Uterus (tissue), 4 donors: Measurements from ENCODE around the gene SEC31B. TPM values are rescaled to one million over a fixed set of nuclear protein-coding genes. Genes with fewer than 3 reads are reported as not detected.

Source experiments
- DNase-seq, 2 donors: peaks; one replicate each; pipeline ENCODE4 v3.0.0-alpha.2; 2019 to 2020
- H3K27ac ChIP-seq, 2 donors: fragments of 200-600 bp; sonication (generic); 1 replicate in 1 of 2; 2 replicates in 1 of 2; pipeline ENCODE4 v1.5.1; 2016 to 2018
- H3K27me3 ChIP-seq, 2 donors: fragments of 200-600 bp; sonication (generic); one replicate each; pipeline ENCODE4 v1.5.1; 2018 to 2019; ENCODE audit warnings: control low read depth in 1 of 2
- H3K36me3 ChIP-seq, 2 donors: fragments of 200-600 bp; sonication (generic); one replicate each; pipeline ENCODE4 v1.5.1; 2019; ENCODE audit warnings: control low read depth in 1 of 2
- H3K4me1 ChIP-seq, 2 donors: fragments of 200-600 bp; sonication (generic); one replicate each; pipeline ENCODE4 v1.5.1; 2018 to 2019; ENCODE audit warnings: control low read depth in 1 of 2
- H3K4me3 ChIP-seq, 2 donors: fragments of 200-600 bp; sonication (generic); 1 replicate in 1 of 2; 2 replicates in 1 of 2; pipeline ENCODE4 v1.5.1; 2018 to 2019; ENCODE audit warnings: mild to moderate bottlenecking in 1 of 2
- H3K9me3 ChIP-seq, 2 donors: fragments of 200-600 bp; sonication (generic); one replicate each; pipeline ENCODE4 v1.5.1; 2019; ENCODE audit warnings: control low read depth in 1 of 2
- POLR2A ChIP-seq, 2 donors: fragments of 450-650 bp; IDR thresholded peaks; one replicate each; pipeline ENCODE4 v1.6.1; 2016; ENCODE audit warnings: antibody characterized with exemption in 2 of 2, mild to moderate bottlenecking in 1 of 2, moderate library complexity in 1 of 2
- intact Hi-C: fragments of 100-400 bp; cut with DNase I; formaldehyde crosslinking; loops from one replicate; pipeline ENCODE4 v1.15.1; 2023; ENCODE audit warnings: low total_unique reads
- total RNA-seq, 4 donors: library from RNA; depleted of rRNA in 3 of 4; stranded (reverse); fragments of >200 nt in 3 of 4; gene quantifications; one replicate each; pipeline versions ENCODE4 v1.1.0 to v1.2.4, GENCODE V29; 2014 to 2023
- TF ChIP-seq, protein P1 (sequence below), 4 experiments: fragments of 200-600 bp in 2 of 4; fragments of 450-650 bp in 2 of 4; sonication (generic) in 2 of 4; IDR thresholded peaks; one replicate each; pipeline ENCODE4 v1.5.1; 2016 to 2019; ENCODE audit warnings: antibody characterized with exemption in 4 of 4, mild to moderate bottlenecking in 2 of 4, moderate library complexity in 1 of 4
- donor health status: DM: yes; HTN: yes; CAD: no.

Gene SEC31B, protein sequence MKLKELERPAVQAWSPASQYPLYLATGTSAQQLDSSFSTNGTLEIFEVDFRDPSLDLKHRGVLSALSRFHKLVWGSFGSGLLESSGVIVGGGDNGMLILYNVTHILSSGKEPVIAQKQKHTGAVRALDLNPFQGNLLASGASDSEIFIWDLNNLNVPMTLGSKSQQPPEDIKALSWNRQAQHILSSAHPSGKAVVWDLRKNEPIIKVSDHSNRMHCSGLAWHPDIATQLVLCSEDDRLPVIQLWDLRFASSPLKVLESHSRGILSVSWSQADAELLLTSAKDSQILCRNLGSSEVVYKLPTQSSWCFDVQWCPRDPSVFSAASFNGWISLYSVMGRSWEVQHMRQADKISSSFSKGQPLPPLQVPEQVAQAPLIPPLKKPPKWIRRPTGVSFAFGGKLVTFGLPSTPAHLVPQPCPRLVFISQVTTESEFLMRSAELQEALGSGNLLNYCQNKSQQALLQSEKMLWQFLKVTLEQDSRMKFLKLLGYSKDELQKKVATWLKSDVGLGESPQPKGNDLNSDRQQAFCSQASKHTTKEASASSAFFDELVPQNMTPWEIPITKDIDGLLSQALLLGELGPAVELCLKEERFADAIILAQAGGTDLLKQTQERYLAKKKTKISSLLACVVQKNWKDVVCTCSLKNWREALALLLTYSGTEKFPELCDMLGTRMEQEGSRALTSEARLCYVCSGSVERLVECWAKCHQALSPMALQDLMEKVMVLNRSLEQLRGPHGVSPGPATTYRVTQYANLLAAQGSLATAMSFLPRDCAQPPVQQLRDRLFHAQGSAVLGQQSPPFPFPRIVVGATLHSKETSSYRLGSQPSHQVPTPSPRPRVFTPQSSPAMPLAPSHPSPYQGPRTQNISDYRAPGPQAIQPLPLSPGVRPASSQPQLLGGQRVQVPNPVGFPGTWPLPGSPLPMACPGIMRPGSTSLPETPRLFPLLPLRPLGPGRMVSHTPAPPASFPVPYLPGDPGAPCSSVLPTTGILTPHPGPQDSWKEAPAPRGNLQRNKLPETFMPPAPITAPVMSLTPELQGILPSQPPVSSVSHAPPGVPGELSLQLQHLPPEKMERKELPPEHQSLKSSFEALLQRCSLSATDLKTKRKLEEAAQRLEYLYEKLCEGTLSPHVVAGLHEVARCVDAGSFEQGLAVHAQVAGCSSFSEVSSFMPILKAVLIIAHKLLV
- total RNA-seq = 10 to 100 TPM in 2 of 4 donors, 1 to 10 TPM in 2; 7.6 to 19.5 (median 13.8) TPM

DNA sequence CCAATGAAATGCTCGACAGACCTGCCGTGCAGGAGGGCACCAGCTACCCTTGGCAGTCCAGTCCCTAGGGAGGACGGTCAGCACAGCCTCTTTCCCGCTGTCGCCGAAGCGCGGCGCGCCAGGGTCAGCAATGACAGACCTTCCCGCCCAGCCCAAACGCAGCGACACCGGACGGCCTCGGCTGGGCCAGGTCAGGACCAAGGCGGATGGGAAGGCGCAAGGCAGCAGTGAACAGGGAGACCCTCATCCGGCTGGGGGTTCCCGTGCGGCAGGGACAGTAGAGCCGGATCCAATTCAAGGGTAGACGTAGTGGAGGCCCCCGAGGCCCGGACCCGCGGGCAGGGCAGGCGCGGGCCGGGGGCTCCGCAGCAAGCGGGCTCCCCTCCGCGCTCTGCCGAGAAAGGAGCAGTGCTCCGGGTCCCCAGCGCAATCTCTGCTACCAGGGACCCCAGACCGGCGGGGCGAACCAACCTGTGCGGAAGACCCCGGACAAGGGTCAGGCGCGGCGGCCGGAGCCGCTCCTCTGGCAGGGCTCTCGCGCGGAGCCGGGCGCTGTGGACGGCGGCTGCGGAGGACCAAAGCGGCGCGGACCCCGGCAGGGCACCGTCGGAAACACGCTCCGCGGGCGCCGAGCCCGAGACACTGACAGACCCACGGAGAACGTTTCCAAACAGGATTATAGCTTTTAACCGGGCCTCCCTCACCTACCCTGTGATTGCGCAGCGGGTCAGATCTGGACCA lies at the start of gene SEC31B:
Gene SEC31B, minus strand, starts transcription at position 551 of the 741 bp plus-strand sequence. CDS start 2,909 bp downstream, outside the sequence.
- peak within 1 kb of the TSS; percentile 28 to 35 for H3K4me3 ChIP-seq
- intact Hi-C loops = no loop called here
- H3K27me3 ChIP-seq = no peaks in the 10 kb centered on the region
- no peaks in the 10 kb centered on the region for H3K36me3 ChIP-seq
- TF ChIP-seq, protein P1, sequence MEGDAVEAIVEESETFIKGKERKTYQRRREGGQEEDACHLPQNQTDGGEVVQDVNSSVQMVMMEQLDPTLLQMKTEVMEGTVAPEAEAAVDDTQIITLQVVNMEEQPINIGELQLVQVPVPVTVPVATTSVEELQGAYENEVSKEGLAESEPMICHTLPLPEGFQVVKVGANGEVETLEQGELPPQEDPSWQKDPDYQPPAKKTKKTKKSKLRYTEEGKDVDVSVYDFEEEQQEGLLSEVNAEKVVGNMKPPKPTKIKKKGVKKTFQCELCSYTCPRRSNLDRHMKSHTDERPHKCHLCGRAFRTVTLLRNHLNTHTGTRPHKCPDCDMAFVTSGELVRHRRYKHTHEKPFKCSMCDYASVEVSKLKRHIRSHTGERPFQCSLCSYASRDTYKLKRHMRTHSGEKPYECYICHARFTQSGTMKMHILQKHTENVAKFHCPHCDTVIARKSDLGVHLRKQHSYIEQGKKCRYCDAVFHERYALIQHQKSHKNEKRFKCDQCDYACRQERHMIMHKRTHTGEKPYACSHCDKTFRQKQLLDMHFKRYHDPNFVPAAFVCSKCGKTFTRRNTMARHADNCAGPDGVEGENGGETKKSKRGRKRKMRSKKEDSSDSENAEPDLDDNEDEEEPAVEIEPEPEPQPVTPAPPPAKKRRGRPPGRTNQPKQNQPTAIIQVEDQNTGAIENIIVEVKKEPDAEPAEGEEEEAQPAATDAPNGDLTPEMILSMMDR (IDR thresholded peaks at IDR 0.05) = no peak
- no peak for TF ChIP-seq POLR2A (IDR thresholded peaks at IDR 0.05)
- no peaks in the 10 kb centered on the region for H3K4me1 ChIP-seq
- no peaks in the 10 kb centered on the region for H3K9me3 ChIP-seq
- H3K27ac ChIP-seq = no peak within 1 kb of the TSS
- no peak for DNase-seq

DNA sequence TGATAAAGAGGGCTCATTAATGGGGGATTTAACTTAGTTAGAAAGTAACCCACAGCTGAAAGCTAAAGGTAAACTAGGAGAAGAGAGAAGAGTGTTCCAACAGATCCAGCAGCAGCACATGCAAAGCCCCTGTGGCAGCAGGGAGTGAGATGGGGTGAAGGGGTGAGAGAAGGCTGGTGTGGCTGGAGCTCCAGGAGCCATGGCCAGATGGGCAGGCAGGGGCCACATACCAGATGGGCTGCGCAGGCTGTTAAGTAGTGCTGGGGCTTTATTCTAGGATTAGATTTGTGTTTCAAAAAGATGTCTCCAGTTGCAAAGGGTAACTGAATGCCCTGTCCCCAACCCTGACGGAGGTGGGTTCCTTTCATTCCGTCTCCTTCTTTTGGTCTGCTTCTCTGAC lies 49.3 kb upstream of the SEC31B start:
- peaks cover 0 to 13% of the 10 kb centered on the region in 2 donors for H3K27me3 ChIP-seq
- H3K4me1 ChIP-seq = no peaks in the 10 kb centered on the region
- no peaks in the 10 kb centered on the region for H3K9me3 ChIP-seq
- H3K4me3 ChIP-seq = no peak overlapping the region
- DNase-seq = no peak
- H3K36me3 ChIP-seq = no peaks in the 10 kb centered on the region
- intact Hi-C loops = no loop called here
- H3K27ac ChIP-seq = no peak overlapping the region
- TF ChIP-seq, protein P1 (IDR thresholded peaks at IDR 0.05) = no peak
- no peak for TF ChIP-seq POLR2A (IDR thresholded peaks at IDR 0.05)

DNA sequence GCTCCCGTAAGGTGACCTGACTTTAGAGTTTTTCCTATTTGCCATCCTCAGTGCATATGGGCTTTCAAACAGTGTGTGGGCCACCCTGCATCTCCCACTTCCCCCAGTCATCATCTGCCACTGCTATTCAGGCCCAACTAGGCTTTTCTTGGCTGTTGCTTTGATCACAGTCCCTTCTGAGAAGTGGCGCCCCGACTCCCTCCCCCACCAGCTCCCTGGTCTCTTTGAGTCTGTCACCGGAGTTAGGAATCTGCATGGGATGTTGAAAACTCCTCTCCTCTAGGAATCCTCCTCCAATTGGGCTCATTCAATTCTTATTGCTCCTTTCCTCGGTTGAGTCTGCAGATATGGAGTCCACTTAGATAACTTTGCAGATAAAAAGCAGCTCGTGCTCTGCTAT lies 48.2 kb upstream of the SEC31B start:
- Histone ChIP-seq H3K27me3 (peaks cover 0 to 21% of the 10 kb centered on the region in 2 donors), H3K36me3 (no peaks in the 10 kb centered on the region), H3K4me1 (no peaks in the 10 kb centered on the region), H3K9me3 (no peaks in the 10 kb centered on the region), H3K4me3 (no peak overlapping the region), H3K27ac (no peak overlapping the region)
- intact Hi-C loops = no loop called here
- DNase-seq = no peak
- TF ChIP-seq, protein P1 (IDR thresholded peaks at IDR 0.05) = no peak
- TF ChIP-seq POLR2A (IDR thresholded peaks at IDR 0.05) = no peak

DNA sequence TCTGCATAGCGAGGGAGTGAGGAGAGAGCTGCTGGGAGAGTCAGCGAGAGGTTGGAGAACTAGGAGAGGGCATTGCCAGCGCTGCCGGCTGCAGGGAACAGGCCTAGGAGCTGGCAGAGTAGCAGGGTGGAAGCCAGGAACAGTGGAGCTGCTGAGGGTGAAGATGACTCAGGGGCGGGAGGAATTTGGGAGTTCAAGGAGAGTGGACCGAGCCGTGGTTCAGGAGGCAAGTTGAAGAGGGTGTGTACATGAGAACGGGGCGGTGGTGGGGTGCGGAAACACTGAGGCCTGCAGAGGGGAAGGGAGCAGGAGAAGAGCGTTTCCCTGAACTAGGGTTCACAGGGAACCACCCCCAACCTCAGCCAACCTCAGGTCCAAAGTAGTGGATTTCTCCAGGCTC lies 47.6 kb upstream of the SEC31B start:
- H3K27me3 ChIP-seq = peaks cover 0 to 26% of the 10 kb centered on the region in 2 donors
- H3K27ac ChIP-seq = no peak overlapping the region
- H3K9me3 ChIP-seq = no peaks in the 10 kb centered on the region
- peaks cover 0 to 6% of the 10 kb centered on the region in 2 donors for H3K4me1 ChIP-seq
- no peak for DNase-seq
- TF ChIP-seq POLR2A (IDR thresholded peaks at IDR 0.05) = no peak
- TF ChIP-seq, protein P1 (IDR thresholded peaks at IDR 0.05) = no peak
- no peaks in the 10 kb centered on the region for H3K36me3 ChIP-seq
- H3K4me3 ChIP-seq = no peak overlapping the region
- intact Hi-C loops = no loop called here
